ENCODE measurements around the gene SERINC5.
A peak's percentile ranks its signal among the peaks of the same experiment; 100 is the strongest.
"Not testable (repeated sequence)": the region's sequence is repeated elsewhere in the genome, so short reads cannot be mapped to it uniquely, and the experiment has no call there.

SERINC5 gene

GRCh38 chr5:80125962-80126480 is 129.8 kb downstream of the SERINC5 start:
- DNase-seq, result no peak

DNA sequence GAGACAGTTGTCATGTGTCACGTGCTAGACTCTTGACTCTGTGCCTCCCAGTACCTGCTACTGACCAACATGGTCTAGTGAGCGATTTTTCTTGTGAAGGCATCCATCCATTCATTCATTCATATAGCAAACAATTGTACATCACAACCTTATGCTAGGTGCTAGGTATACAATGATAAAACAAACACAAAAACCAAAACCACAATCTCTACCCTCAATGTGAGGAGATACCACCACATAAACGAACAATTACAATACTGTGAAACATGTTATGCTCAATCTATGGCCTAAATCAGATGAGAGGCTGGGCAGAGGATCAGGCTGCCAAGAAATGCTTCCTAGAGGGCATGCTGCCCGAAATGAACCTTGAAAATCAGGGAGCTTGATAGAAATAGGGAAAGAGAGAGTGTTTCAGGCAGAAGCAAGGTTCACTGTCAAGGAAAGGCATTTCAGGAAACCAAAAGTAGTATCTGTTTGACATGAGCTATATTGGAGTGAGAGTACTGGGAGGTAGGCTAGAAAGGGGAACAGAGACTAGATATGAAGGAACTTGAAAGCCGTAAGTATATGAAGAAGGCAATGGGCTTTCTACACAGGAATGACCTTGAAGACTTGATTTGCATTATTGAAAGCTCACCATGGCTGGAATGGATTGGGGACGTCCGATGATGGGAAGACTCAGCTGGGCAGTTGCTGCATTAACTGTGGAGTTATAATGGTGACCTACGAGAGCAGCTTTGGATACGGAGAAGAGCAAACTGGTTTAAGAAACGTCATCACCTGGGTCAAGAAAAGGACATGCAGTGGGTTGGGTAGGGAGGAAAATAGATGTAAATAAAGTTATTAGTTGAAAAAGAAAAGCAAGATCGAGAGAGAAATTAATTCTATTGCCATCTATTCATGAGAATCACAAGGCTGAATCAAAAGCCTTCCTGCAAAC is 130.6 kb downstream of the SERINC5 start:
- DNase-seq, result no peak

DNA sequence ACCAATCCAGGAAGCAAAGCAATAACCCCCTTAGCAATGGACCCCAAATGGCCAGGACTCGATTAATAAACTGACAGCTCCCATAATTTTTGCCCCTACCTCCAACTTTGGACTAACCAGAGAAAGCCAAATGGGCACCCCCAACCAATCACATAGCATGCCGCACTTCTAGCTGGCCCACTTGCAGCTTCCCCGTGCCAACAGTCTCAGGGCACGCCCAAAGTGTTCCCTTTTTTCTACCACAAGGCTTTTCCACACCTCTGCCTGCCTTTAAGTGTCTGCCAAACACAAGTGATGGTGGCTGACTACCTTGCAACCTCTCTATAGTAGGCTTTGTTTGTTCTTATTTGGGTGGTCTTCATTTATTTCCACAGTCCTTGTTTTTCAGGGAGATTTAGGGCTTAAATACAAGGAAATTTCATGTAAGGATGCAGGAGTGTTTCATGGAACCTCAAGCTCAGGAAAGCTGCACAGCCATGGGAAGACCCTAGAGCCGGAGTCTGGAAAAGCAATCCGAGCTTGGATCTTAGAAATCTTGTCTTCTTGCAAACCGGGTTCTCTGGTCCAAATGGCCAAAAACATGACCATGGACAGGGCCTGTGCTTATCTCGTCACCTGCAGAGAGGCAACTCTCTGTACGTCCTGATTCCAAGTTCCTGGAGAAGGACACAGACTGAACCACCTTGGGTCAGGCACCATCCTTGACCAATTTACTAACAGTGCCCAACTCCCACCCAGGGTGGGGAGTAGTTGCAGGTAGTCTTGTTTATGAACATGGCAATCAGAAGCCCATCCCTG is 131.5 kb downstream of the SERINC5 start:
- DNase-seq, result no peak

DNA sequence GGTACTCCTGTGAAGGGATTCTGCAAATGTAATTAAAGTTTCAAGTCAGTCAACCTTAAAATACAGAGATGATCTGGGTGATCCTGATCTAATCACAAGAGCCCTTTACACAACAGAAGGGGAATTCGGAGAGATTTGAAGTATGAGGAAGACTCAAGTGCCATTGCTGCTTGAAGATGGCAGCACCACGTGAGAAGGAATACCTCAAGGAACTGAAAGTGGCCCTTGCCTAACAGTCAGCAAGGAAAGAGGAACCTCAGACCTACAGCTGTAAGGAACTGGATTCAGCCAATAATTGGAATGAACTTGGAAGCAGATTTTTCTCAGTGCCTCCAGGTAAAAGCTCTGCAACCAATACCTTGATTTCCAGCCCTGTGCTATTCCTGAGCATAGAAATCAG is 133.3 kb downstream of the SERINC5 start:
- DNase-seq, result no peak

DNA sequence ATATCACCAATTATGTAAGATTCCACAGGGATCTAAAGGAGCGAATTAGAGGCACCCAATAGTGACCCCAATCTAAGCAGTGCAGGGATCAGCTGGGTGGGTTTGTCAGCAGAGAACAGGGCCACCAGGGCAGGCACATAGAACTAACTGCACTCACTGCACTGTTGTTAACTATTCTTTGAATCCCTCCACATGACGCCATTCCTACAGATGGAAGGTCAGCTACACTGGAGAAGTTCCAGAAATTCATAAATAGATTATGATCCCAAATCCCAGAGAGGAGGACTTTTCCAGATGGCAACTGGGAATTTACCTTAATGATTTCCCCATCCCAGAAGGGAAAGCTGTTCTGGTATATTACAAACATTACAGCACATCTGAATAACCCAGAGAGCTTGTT is 136.5 kb downstream of the SERINC5 start:
- no peak for DNase-seq

DNA sequence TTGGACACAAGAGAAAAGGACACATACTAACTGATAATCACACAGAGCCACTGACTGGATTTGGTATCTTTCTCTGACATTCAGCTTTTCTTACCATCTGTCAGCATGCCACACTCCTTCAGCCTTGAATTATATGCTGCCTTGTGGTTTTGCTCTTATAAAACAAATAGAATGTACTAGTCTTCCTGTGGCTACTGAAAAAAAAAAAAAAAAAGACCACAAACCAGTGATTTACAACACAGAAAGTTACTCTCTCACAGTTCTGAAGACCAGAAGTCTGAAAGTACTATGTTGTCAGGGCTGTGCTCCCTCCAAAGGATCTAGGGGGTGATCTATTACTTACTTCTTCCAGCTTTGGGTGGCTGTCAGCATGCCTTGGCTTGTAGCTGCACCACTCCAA is 138.4 kb downstream of the SERINC5 start:
- DNase-seq, result no peak

GRCh38 chr5:80116465-80116864 is 139.4 kb downstream of the SERINC5 start:
- no peak for DNase-seq

DNA sequence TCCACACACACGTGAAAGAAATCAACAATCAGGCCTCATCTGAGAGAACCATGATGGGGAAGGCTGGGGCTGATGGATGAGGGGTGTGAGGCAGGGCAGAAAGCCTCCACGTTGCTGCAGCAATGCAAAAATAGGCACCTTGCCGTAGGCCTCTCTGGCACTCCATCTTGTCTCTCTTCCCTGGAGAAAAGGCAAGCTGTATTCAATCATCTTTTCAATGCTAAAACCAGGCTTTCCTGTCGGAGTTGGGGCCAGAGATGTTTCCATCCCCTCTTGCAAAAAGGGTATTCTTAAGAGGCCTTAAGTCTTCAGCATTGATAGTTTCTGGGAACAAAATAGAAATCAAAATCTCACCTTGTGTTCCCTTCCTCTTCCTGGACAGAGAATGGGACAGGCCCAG is 139.8 kb downstream of the SERINC5 start:
- no peak for DNase-seq

DNA sequence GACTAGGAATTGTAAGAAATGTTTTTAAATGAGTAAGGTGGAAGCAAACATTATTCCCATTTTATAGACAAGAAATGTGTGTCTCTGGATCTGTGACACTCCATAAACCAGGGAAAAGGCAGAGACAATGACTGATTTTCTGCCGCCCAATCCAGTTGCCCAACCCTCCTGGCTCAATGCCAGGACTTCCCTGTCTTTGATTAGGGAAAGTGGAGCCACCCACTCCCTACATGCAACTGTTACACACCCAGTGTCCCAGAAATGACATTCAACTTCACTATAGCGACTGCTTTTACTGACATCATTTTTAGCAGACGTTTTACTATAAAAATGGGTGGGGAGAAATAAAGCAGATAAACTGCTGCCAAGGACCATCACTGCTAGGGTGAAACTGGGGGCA is 141.0 kb downstream of the SERINC5 start:
- no peak for DNase-seq

DNA sequence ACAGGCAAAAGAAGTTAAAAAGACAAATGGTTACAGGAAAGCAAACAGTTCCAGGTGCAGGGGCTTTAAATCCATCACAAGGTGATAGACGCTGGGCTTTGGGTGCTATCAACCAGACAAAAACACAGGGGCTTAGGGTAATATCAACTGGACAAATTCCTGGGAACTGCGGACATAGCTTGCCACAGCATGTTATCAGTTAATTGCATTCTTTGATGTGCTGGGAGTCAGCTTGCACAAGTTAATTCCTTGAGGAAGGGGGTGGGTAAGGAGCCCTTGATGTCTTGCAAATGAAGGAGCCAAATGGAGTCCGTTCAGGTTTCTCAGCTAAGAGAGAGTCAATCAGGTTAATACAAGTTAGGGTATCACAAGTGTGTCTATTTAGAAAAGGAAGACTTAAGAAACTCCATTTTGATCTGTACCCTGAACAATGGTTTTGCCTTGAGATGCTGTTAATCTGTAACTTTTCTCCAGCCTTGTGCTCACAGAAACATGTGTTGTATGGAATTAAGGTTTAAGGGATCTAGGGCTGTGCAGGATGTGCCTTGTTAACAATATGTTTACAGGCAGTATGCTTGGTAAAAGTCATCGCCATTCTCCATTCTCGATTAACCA is 144.4 kb downstream of the SERINC5 start:
- not testable (repeated sequence) for DNase-seq

DNA sequence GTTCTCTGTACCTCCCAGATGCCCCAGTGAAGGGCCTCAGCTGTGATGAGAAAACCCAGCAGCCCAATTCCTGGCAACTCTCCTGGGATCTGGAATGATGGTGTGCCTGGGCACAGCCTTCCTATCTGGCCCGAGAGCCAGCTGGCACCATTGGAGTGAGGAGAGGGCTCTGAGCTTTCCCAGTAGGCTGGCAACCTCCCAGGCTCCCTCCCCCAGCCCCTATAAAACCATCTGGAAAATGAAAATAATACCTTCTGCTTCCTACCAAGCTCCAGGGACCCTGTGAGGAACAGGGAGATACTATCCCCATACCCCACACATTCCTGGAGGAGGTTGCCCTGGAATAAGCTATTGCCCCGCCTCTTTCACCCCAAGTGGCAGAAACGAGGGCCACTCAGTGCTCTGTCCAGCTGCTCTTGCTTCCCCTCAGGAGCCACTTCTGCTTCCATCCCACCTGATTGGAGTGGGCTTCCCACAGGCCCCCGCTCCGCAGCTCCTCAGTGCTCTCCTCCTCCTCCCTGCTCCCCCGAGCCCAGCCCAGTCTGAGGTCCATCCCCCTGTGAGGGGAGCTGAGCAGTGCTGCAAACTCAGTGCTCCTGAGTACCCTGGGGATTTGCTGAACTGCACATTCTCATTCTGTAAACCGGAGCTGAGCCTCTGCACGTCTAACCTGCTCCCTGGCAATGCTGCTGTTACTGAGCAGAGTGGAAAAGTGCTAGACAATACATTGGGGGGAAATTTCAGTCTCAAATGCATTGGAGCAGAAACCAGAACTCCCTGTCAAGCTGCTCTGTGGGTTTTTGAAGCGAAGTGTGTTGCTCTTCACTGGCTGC is 146.0 kb downstream of the SERINC5 start:
- DNase-seq, result no peak

GRCh38 chr5:80106916-80107315 is 148.9 kb downstream of the SERINC5 start:
- no peak for DNase-seq

- DNase-seq, result no peak
Observed at GRCh38 chr5:80105698-80106439, 150.0 kb downstream of the SERINC5 start.

GRCh38 chr5:80103371-80103770 is 152.5 kb downstream of the SERINC5 start:
- DNase-seq, result no peak

- no peak for DNase-seq
Observed at GRCh38 chr5:80101993-80102392, 153.9 kb downstream of the SERINC5 start.

DNA sequence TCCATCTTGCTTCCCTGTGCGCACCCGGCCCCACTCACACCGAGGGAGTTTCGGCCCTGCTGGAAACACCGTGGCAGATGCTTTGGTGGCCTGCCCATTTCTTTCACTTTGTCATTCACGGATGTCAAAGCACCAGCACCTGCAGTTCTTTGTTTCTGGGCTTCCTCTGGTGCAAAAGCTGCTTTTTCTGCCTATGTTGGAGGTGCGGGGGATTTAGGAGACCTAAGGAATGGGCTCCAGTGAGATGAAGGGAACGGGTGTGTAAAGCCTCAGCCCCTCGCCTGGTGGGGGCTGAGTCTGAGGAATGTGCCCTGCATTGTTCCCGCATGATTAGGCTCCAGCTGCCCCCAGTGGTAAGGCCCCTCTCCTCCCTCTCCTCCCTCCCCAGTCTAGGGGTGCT is 158.4 kb downstream of the SERINC5 start:
- DNase-seq, result no peak

DNA sequence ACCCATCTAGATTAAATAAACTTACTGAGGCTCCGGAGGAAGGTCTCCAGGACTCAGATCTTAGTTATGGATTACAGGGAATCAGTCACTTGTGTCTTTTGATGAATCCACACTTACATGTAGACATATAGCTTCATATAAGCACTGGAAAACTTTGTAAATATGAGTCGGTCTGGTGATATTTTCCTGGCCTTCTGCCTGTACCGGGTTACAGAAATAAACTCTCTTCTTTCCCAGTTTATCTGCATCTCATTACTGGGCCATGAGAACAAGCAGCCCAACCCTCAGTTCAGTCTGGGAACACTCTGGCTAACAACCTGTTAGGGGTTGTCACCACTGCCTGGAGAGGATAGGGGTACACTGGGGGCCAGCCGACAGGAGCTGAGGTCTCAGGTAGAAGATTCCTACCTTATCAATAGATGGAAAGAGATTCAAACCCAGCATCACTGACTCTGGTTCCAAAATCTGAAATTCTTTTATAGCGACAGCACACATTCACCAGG is 161.6 kb downstream of the SERINC5 start:
- DNase-seq, result no peak

GRCh38 chr5:80093796-80094195 is 162.1 kb downstream of the SERINC5 start:
- DNase-seq, result no peak

GRCh38 chr5:80092486-80093107 is 163.3 kb downstream of the SERINC5 start:
- DNase-seq, result no peak

- DNase-seq, result peak; percentile 22
Observed at GRCh38 chr5:80091792-80092192, 164.1 kb downstream of the SERINC5 start.

DNA sequence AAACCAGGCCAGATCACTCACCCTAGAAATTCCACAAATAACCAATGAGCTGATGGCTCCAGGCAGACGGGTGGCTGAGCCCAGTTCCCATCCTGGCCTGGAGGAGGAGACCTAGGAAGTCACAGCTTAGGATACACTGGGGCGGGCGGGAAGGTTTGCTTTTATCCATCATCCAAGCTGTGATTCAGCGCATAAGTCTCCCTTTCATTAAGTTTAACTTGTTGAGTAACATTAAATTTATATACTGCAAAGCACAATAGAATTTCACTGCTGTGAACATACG is 165.0 kb downstream of the SERINC5 start:
- no peak for DNase-seq

All from activated gamma-delta T cell treated with Interleukin-2 at 50 U/mL for 16 hours (primary cell).